HG03066 (cell line): Measurements from ENCODE around the gene MAN2B1.
A peak's percentile ranks its signal among the peaks of the same experiment; 100 is the strongest.
"Not testable (repeated sequence)": the region's sequence is repeated elsewhere in the genome, so short reads cannot be mapped to it uniquely, and the experiment has no call there.

Source experiments
- ATAC-seq: cut with Tn5 transposase; IDR thresholded peaks from one replicate; pipeline ENCODE4 v1.9.1; 2021; ENCODE audit warnings: low read depth; ENCODE audit not compliant: unreplicated experiment

Gene MAN2B1

DNA sequence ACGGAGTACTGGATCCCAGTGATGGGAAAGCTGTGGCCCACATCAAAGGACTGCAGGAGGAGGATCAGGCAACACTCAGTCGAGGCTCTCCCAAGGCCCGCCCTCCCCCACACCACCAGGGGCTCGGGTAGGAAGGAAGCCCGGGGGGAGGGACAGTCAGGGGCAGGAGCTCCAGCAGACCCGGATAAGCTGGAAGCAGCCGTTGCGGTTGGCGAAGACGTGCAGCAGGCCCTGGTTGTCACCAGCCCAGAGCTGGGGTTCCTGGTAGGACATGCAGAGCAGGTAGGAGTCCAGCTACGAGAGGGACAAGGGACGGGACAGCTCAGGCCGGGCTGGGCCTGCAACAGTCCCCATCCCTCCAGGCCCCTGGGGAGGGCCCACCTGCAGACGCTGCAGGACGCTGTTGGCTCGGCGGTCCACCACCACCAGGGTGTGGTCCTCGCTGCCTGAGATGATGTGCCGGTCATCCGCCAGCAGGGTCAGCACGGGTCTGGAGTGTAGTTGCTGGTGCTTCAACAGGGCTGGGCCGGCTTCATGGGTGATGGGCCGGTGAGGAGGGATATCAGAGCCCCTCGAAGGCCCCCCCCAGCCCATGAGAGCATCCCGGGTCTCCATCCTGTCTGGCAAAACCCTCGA lies 23.2 kb upstream of the MAN2B1 start:
- ATAC-seq: no peak

DNA sequence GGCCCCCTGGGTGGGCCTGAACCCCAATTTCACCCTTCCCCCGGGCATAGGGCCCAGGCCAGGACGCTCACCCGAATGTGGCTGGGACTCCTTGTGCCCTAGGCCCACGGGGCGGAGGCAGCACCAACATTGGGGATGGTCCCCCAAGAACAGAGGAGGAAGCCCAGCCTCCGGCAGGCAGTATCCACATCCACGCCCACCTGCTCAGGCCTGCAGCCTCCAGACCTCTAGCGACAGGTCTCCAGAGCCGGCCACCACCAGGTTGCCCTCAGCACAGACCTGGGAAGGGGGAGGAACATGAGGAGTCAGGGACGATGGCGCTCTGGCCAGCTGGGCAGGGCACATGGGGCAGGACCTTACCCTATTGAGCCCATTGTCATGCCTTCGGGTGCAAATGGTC lies 22.5 kb upstream of the MAN2B1 start:
- no peak for ATAC-seq

DNA sequence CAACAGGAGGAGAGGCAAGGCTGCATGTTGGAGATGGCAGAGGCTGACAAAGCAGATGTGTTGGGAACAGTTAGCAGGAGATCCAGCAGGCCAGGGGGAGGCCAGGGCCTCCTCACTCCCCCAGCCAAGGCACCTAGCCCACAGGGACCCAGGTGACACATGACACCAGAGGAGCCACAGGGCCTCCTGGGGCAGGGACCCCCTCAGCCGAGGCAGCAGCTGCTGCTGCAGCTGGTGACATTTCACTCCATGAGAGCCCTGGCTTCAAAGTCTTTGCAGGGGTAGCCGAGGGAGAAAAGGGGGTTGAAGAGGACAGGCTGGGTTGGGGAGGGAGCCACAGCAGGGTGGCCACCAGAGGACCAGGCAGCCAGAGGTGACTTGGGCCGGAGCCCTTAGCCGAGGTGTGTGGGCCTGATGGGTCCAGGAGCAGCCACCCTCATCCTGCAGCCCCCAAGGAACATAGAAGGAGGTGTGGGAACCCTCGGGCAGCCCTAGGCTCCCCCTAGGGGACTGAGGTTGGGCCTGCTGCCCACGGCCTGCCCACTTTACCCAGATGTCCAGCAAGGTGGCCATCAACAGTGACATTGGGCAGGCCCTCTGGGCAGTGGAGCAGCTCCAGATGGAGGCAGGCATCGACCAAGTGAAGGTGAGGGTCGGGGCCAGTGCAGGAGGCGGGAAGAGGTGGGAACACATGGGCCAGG lies 21.1 kb upstream of the MAN2B1 start, which contains the start of gene GNG14:
GNG14 (plus strand) TSS at position 503 of the 701 bp plus-strand sequence; CDS start at position 554, 51 bp downstream.
- no peak for ATAC-seq

DNA sequence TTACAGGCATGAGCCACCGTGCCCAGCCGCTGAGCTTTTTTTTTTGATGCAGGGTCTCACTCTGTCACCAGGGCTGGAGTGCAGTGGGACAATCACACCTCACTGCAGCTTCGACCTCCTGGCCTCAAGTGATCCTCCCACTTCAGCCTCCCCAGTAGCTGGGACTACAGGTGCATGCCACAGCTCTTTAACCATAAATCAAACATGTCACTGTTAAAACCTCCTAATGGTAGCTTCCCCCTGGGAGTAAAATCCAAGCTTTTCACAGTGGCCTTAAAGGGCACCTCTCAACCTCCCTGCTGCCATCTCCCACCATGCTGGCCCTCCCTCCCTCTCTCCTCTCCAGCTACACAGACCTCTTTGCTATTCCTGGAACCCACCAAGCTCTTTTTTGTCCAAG lies 19.3 kb upstream of the MAN2B1 start:
- no peak for ATAC-seq

DNA sequence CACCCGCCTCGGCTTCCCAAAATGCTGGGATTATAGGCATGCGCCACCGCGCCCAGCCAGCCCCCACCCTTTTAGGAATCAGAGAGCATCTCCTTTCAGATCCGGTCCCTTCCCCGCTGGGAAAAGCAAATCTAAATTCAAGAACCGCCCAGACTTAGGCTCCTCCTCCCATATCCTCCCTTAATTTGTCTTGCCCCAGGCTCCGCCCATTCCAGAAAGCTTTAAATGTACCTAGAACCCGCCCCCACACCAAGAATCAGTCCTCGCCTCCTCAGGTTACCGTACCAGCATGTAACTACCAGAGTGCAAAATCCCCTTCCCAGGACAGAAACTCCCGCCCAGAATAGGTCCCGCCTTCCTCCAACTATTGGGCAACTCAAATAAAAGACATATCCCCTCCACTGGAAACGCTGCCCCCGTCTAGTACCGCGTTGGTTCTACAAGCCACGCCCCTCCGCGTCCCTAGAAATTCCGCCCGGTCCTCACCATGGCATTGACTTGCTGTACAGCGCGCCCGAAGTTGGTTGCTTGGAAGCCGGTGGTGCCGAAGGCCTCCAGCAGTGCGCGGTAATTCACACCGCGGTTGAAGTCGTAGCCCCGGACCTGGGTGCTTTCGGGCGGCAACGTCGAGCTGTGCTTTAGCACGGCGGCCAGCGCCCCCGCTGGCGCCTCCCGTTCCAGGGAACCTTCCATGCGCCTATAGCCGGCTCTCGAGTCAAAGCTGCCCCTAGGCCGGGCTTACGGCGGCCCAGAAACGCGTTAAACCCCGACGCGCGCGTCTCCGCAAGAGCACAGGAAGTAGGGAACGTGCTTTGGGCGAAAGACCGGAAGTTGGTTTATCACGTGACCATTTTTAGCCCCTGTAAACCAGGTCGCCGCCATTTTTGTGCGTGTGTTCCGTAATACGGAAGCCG lies 14.8 kb upstream of the MAN2B1 start, which contains the start of gene DHPS:
DHPS (minus strand) TSS at position 807 of the 914 bp plus-strand sequence; CDS start at position 693, 114 bp downstream.
- ATAC-seq: peak; percentile 79

DNA sequence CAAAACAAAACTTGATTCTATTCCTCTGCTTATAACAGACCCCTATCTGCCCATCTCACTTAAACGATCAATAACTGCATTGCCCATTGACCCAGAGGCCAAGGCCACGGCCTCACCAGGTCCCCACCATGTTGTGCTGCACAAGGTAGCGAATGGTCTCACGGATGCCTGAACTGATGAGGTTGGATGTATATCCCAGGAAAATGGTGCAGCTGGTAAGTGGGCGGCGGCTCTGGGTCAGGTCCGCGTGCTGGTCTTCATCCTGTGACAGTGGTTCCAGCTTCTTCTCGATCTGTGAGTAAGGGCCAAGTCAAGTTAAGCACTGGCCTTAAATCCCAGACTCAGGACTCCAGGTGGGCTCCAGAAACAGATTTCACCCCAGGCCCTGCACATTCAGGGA lies 13.5 kb upstream of the MAN2B1 start:
- ATAC-seq: no peak

DNA sequence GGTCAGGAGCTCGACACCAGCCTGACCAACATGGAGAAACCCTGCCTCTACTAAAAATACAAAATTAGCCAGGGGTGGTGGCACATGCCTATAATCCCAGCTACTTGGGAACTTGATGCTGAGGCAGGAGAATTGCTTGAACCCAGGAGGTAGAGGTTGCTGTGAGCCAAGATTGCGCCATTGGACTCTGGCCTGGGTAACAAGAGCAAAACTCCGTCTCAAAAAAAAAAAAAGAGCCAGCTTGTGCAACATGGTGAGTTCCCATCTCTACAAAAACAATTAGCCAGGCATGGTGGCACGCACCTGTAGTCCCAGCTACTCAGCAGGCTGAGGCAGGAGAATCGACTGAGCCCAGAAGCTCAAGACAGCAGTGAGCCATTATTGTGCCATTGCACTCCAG lies 11.5 kb upstream of the MAN2B1 start:
- ATAC-seq: not testable (repeated sequence)

DNA sequence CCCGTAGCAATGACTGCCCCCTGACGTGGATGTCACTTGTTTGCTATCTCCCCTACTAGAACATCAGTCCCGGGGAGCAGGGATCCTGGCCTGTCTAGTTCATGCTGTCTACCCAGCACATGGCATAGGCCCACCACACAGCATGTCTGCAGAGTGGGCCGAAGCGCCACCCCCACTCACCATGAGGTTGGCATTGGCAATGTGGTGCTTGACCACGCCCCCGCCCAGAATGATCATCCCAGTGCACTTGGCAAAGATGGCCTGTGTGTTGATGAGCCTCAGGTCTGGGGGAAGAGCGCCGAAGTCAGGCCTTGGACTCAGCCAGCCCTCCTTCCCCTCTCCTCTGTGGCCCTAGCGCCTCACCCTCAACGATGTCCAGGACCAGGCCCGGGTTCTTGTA lies 10.4 kb upstream of the MAN2B1 start:
- no peak for ATAC-seq

DNA sequence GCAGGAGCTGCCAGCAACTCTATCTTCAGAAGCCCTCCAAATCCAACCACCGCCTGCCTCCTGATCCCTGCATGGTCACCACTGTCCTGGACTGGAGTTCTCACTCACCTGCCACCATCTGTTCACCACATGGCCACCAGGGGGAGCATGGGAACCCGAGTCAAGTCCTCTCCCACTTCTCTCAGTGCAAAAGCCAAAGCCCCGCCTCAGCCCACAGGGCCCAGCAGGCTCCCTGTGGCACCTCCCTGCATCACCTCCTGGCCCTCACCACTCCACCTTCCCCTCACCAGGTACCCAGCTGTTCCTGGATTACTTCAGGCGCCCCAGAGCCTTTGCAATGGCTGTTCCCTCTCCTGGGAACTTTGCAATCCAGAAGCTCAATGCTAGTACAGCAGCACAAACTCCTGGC lies 9.8 kb upstream of the MAN2B1 start:
- ATAC-seq: no peak

DNA sequence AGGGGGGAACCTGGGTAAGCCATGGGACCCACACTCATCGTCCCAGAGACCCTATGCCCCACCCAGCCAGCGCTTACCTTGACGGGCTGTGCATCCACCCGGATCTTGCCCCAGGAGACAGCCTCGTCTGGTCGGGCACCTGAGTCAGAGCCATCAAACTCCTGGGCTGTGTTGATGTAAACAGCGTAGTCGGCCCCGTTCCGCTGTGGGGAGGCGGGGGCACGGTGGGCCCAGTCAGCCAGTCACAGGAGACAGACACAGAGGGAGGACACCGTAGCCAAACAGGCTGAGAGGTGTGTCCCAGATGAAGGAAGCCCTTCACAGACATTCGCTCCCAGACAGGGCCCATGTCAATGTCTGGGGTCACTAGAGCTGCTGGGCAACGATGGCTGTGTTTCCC lies 9.4 kb upstream of the MAN2B1 start:
- no peak for ATAC-seq

DNA sequence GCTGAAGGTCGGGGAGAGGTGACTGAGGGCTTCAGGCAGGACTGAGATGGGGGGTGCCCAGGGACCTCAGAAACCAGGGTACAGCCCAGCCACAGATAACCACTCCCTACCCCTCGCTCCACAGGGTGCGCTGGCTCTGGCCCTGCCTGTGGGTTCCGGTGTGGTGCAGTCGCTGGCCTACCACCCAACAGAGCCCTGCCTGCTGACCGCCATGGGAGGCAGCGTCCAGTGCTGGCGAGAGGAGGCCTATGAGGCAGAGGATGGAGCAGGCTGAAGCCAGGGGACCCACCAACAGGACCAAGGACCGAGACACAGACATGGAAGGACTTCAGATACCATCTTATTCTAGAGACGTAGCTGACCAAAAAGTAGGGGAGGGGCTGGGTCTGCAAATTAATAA lies 8.9 kb upstream of the MAN2B1 start:
- no peak for ATAC-seq

DNA sequence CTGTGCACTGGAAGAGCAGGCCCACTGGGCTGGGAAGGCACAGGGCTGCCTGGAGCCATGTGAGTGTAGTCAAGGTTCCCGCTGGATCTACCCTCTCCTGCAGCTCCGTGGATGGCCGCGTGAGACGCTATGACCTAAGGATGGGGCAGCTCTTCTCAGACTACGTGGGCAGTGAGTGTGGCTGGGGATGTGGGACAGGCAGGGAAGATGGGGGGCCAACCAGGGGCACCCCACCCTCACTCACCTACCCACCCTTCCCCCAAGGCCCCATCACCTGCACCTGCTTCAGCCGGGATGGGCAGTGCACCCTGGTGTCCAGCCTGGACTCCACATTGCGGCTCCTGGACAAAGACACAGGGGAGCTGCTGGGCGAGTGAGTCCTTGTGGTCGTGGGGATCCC lies 6.2 kb upstream of the MAN2B1 start:
- no peak for ATAC-seq

DNA sequence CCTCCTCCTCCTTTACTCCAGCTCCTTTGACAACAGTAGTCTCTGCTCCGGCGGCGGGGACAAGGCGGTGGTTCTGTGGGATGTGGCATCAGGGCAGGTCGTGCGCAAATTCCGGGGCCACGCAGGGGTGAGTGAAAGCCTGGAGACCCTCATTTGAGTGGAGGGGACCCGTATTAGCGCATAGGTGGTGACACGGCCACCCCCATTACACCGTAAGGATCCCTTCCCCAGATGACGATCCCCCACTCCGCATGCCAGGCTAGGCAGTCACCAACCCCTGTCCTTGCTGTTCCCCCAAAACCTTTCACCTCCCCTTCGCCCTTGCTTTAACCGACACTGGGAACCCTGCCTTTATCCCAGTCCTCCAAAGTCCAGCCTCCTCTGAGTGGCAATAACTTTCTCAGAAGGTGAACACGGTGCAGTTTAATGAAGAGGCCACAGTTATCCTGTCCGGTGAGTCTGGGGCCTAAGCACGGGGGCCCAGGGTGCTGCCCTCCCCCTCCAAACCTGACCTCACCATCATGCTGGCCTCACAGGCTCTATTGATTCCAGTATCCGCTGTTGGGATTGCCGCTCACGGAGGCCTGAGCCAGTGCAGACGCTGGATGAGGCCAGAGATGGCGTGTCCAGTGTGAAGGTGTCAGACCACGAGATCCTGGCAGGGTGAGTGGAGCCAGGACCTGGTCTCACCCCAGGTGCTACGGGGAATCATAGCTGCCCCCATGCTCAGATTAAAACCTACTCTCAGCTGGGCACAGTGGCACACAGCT lies 3.8 kb upstream of the MAN2B1 start:
- ATAC-seq: no peak

DNA sequence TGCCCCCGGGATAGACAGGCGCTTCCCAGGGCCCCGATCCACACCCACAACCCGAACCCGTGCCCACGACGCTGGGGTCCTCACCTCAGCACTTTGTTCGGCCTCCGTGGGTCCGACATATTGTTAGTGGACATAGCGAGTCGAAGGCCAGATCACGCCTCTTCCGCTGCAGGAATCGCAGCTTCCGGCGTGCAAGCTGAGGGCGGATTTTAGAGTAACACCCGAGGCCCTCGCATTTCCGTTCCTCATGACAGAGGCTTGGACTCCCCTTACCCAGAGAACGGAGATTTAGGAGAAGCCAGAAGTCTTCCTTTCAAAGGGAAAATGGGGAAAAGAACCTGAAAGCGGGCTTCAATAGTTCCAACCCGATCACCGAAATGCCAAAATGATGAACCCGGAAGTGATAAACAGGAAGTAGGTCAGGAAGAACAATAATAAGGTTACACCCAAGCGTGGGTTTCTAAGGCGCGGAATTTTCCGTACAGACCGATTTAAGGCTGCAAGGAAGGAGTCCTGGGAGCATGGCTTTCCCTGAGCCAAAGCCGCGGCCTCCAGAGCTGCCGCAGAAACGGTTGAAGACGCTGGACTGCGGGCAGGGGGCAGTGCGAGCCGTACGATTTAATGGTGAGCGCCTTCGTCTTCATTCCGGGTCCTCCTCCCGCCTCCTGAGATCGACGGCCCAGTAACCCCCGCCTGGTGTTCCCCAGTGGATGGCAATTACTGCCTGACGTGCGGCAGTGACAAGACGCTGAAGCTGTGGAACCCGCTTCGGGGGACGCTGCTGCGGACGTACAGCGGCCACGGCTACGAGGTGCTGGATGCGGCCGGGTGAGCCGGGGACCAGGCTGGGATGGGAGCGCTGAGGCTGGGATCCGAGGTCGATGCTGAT lies 3.0 kb upstream of the MAN2B1 start:
- ATAC-seq: no peak

DNA sequence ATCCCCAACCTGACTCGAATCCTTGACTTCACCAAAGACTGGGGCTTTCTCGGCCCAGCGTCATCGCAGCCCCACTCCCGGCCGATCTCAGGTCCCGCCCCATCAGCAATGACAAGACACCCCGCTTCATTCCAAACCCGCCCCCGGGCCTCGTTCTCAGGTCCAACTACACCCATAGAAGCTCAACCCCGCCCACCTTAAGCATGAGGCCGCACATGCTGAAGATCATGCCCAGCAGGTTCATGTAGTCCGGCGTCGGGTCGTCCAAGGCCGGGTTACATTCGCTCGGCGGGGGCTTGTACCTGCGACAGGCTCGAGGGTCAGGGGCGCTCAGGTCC lies 2.4 kb upstream of the MAN2B1 start:
- no peak for ATAC-seq

DNA sequence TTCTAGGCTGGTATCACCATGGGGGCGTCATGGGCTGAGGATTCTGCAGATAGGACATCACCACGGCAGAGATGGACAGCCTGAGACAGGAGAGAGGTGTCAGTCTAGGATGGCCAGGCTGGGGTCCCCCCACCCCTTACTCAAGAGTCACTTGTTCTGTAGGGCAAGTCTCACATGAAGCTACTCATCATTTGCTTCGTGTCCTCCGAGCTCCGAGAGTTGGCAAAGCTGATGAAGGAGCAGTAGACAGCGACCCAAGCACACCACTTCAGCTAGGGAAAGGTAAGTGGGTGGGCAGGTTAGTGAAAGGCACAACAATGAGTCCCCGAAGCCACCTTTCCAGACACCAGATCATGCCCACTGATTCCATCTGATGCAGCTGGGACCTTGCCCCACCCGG lies 1.8 kb upstream of the MAN2B1 start:
- no peak for ATAC-seq

DNA sequence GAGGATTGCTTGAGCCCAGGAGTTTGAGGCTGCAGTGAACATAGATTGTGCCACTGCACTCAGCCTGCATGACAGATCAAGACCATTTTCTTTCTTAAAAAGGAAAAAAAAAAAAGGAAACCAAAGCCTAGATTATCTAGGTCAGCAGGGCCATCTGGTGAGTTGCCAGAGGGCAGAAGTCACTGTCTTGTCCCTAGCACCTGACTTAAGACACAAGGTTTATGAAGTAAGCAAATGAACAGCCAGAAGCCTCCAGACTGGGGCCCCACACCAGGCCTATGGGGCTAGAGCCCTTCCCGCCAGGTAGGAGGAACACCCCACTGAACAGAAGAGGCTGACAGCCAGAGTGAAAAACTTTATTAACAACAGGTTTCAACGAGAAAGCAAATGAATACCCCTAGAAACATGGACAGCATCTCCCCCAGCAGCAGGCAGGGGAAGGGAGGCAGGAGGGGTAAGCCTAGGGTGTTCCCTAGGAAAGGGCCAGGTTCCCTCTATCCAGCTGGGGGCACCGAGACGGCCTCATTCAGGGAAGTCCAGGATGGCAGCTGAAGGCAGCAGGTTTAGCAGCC lies 1.3 kb upstream of the MAN2B1 start:
- no peak for ATAC-seq

DNA sequence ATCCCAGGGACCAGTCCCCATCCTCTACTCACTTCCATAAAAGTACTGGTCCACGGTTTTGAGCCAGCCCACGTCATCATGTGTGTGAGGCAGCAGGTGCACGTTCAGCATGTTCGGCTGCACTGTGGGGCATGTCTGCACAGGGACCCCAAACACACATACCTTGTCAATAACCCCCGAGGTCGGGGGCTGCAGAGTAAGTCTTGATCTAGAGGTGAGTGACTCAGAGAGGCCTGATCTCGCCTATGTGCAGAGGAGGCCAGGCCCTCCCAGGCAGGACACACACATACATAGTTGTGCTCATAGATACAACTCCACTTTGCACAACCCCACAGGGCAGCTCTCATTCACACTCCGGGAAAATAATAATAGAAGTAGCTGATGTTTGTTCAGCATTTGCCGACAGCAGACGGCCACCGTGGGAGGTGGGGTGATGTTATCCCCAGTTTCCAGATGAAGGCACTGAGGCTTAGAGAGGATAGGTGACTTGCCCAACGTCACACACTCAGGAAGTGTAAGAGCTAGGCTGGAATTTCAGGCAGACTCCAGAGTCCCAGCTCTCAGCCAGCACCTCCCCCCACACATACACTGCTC lies 774 bp downstream of the MAN2B1 start:
- ATAC-seq: no peak

DNA sequence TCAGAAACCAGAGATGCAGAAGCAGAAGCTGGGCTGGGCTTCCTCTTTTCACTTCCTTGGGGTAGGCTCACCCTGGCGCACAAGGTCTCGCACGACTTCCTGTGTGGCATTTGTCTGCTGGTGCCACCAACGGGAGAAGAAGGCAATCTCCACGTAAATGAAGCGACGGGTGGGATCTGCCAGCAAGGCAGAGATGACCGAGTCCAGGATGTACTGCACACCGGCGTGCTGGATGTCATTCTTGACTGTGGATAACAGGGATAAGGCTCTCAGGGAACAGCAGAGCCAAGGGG lies 1.3 kb downstream of the MAN2B1 start:
- no peak for ATAC-seq
